DOHH2 (cell line): Measurements from ENCODE around the gene NEDD1.

Experiments
- H3F3A ChIP-seq: fragments of 200-600 bp; sonication (generic), shearing (Covaris generic); 2 replicates; pipeline ENCODE4 v1.6.0; 2016; ENCODE audit warnings: antibody characterized with exemption, mild to moderate bottlenecking; ENCODE audit not compliant: control insufficient read depth, insufficient read depth
- H3K27ac ChIP-seq: fragments of 200-600 bp; sonication (generic); 2 replicates; pipeline ENCODE4 v1.5.1; 2014; ENCODE audit warnings: low read depth, mild to moderate bottlenecking, low read length, moderate library complexity
- H3K27me3 ChIP-seq: fragments of 200-600 bp; sonication (generic); 2 replicates; pipeline ENCODE4 v1.6.1; 2014; ENCODE audit warnings: mild to moderate bottlenecking, low read length, mixed read lengths; ENCODE audit not compliant: control insufficient read depth
- H3K36me3 ChIP-seq: fragments of 200-600 bp; sonication (generic); 2 replicates; pipeline ENCODE4 v1.6.1; 2014; ENCODE audit warnings: mild to moderate bottlenecking, low read length, moderate library complexity, mixed read lengths; ENCODE audit not compliant: control insufficient read depth
- H3K4me1 ChIP-seq: fragments of 200-600 bp; sonication (generic); 2 replicates; pipeline ENCODE4 v1.6.1; 2014; ENCODE audit warnings: mild to moderate bottlenecking, low read length, mixed read lengths; ENCODE audit not compliant: control insufficient read depth
- H3K4me2 ChIP-seq: fragments of 200-600 bp; sonication (generic); 2 replicates; pipeline ENCODE4 v1.6.0; 2014; ENCODE audit warnings: mild to moderate bottlenecking, low read length, moderate library complexity
- H3K4me3 ChIP-seq: fragments of 200-600 bp; sonication (generic); 2 replicates; pipeline ENCODE4 v1.5.1; 2014; ENCODE audit warnings: mild to moderate bottlenecking, low read length, mixed read lengths
- H3K79me2 ChIP-seq: fragments of 200-600 bp; sonication (generic); 2 replicates; pipeline ENCODE4 v1.6.1; 2014; ENCODE audit warnings: mild to moderate bottlenecking, low read length, mixed read lengths; ENCODE audit not compliant: control insufficient read depth
- H3K9me2 ChIP-seq: fragments of 200-600 bp; sonication (generic); replicated peaks from 2 replicates; pipeline ENCODE4 v1.6.1; 2014; ENCODE audit warnings: mild to moderate bottlenecking, low read length, mixed read lengths; ENCODE audit not compliant: control insufficient read depth
- H3K9me3 ChIP-seq: fragments of 200-600 bp; sonication (generic); 2 replicates; pipeline ENCODE4 v1.6.1; 2014; ENCODE audit warnings: antibody characterized with exemption, low read length, mixed read lengths; ENCODE audit not compliant: control insufficient read depth, insufficient read depth
- H4K20me1 ChIP-seq: fragments of 200-600 bp; sonication (generic); 2 replicates; pipeline ENCODE4 v1.6.0; 2014; ENCODE audit warnings: low read depth, mild to moderate bottlenecking, antibody characterized with exemption, low read length, moderate library complexity; ENCODE audit not compliant: control insufficient read depth, insufficient read depth
- EZH2phosphoT487 ChIP-seq: fragments of 200-600 bp; sonication (generic); IDR thresholded peaks from 2 replicates; pipeline ENCODE4 v1.6.1; 2017; ENCODE audit warnings: borderline replicate concordance, mild to moderate bottlenecking, antibody characterized with exemption, low read length, moderate library complexity, mixed read lengths
- TF ChIP-seq, protein P1 (sequence below): fragments of 200-600 bp; sonication (generic); IDR thresholded peaks from one replicate; pipeline ENCODE4 v1.5.1; 2014; ENCODE audit warnings: antibody characterized with exemption, mild to moderate bottlenecking, low read depth, low read length; ENCODE audit not compliant: poor library complexity, severe bottlenecking

NEDD1 gene

DNA sequence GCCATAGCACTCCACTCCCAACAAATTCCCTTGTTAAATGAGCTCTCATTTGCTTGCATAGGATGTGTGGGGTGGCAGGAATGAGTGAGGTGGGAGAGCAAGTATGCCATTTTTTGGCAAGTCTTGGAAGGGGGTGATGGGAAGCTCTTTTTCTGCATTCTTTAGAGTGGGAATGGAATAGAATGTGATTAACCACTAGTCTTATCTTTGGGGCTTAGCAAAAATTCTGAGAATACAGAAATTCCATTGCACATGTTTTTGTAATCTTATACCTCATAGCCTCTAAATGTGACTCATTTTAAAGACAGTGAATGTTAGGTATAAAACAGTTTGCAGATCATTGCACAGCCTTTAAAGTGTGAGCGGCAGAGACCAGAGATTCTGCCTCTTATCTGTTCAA, 28.4 kb upstream of the NEDD1 start:
- H3F3A ChIP-seq: no peaks in the 10 kb centered on the region
- H3K79me2 ChIP-seq: no peaks in the 10 kb centered on the region
- H3K27ac ChIP-seq: no peak overlapping the region
- H3K36me3 ChIP-seq: no peaks in the 10 kb centered on the region
- no peaks in the 10 kb centered on the region for H3K9me3 ChIP-seq
- no peaks in the 10 kb centered on the region for H3K4me1 ChIP-seq
- H3K4me2 ChIP-seq: no peak overlapping the region
- H3K9me2 ChIP-seq: no peaks in the 10 kb centered on the region
- H3K27me3 ChIP-seq: no peaks in the 10 kb centered on the region
- no peaks in the 10 kb centered on the region for H4K20me1 ChIP-seq
- no peak for TF ChIP-seq EZH2phosphoT487
- TF ChIP-seq, protein P1, sequence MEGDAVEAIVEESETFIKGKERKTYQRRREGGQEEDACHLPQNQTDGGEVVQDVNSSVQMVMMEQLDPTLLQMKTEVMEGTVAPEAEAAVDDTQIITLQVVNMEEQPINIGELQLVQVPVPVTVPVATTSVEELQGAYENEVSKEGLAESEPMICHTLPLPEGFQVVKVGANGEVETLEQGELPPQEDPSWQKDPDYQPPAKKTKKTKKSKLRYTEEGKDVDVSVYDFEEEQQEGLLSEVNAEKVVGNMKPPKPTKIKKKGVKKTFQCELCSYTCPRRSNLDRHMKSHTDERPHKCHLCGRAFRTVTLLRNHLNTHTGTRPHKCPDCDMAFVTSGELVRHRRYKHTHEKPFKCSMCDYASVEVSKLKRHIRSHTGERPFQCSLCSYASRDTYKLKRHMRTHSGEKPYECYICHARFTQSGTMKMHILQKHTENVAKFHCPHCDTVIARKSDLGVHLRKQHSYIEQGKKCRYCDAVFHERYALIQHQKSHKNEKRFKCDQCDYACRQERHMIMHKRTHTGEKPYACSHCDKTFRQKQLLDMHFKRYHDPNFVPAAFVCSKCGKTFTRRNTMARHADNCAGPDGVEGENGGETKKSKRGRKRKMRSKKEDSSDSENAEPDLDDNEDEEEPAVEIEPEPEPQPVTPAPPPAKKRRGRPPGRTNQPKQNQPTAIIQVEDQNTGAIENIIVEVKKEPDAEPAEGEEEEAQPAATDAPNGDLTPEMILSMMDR: no peak
- no peak overlapping the region for H3K4me3 ChIP-seq

DNA sequence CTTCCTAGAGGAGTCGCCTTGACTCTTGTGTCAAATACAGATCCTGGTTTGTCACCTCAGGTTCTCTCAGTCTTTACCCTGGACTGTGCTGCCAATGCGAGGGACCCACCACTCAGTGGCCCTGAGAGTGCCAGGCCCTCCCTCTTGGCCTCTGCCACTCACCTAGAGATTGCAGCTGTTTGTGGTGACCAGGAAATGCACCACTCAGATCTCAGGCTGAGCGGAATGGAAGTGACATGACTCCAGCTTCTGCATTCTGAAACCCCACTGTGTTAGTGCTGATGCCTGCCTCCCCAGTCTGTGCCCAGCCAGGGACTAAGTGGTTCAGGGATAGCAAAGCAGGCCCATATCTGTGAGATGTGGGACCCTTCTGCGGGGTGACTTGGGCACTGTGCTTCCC, 27.8 kb upstream of the NEDD1 start:
- no peaks in the 10 kb centered on the region for H3K27me3 ChIP-seq
- H4K20me1 ChIP-seq: no peaks in the 10 kb centered on the region

DNA sequence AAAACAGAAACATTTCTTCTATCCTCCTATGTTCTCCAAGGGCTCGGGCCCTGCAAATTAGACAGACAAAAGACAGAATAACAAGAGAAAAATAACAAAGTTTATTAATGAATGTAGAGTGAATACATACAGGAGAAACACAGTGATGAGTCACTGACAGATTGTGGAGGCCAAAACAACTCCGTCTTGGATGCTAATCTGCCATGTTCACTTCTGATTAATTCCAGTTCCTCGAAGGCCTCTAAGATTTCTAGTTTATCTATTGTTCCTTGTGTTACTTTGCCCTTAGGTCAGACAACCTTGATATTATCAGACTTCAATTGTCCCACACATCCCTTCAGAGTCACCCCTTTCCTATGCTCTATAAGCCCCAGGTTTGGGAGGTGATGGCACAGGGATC, 26.8 kb upstream of the NEDD1 start:
- H3K27me3 ChIP-seq: no peaks in the 10 kb centered on the region
- no peaks in the 10 kb centered on the region for H3K9me2 ChIP-seq
- H3K36me3 ChIP-seq: no peaks in the 10 kb centered on the region
- H3K79me2 ChIP-seq: no peaks in the 10 kb centered on the region
- no peaks in the 10 kb centered on the region for H3K9me3 ChIP-seq
- H4K20me1 ChIP-seq: no peaks in the 10 kb centered on the region
- H3K4me1 ChIP-seq: no peaks in the 10 kb centered on the region
- H3K4me3 ChIP-seq: no peak overlapping the region
- H3F3A ChIP-seq: no peaks in the 10 kb centered on the region
- no peak for TF ChIP-seq EZH2phosphoT487
- TF ChIP-seq, protein P1: no peak
- no peak overlapping the region for H3K4me2 ChIP-seq
- no peak overlapping the region for H3K27ac ChIP-seq

More for the DNA sequence above, 27.8 kb upstream of the NEDD1 start:
- Histone ChIP-seq H3F3A (no peaks in the 10 kb centered on the region), H3K9me3 (no peaks in the 10 kb centered on the region), H3K9me2 (no peaks in the 10 kb centered on the region), H3K79me2 (no peaks in the 10 kb centered on the region), H3K4me3 (no peak overlapping the region), H3K36me3 (no peaks in the 10 kb centered on the region), H3K27ac (no peak overlapping the region), H3K4me2 (no peak overlapping the region), H3K4me1 (no peaks in the 10 kb centered on the region)
- TF ChIP-seq EZH2phosphoT487: no peak
- TF ChIP-seq, protein P1: no peak

DNA sequence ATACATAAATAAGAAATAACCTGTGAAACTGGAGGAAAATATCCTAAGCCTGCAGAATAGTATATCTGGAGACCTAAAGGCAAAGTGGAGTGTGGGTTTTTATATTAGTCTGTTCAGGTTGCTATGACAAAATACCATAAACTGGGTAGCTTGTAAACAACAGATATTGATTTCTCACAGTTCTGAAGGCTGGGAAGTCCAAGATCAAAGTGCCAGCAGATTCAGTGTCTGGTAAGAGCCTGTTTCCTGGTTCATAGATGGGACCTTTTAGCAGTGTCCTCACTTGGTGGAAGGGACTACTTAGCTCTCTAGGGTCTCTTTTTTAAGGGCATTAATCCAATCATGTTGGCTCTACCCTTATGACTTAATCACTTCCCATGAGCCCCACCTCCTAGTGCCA, 25.4 kb upstream of the NEDD1 start:
- H3F3A ChIP-seq: no peaks in the 10 kb centered on the region
- TF ChIP-seq, protein P1: no peak
- no peak for TF ChIP-seq EZH2phosphoT487

More for the DNA sequence above, 25.4 kb upstream of the NEDD1 start:
- H4K20me1 ChIP-seq: no peaks in the 10 kb centered on the region
- H3K9me3 ChIP-seq: no peaks in the 10 kb centered on the region
- no peak overlapping the region for H3K27ac ChIP-seq
- H3K4me3 ChIP-seq: no peak overlapping the region
- no peaks in the 10 kb centered on the region for H3K9me2 ChIP-seq
- H3K36me3 ChIP-seq: no peaks in the 10 kb centered on the region
- no peaks in the 10 kb centered on the region for H3K4me1 ChIP-seq
- H3K79me2 ChIP-seq: no peaks in the 10 kb centered on the region
- H3K27me3 ChIP-seq: no peaks in the 10 kb centered on the region; the same call in 1 of the 2 replicates
- no peak overlapping the region for H3K4me2 ChIP-seq
